ENCODE data around the gene ABCB8. TPM values are rescaled to one million over a fixed set of nuclear protein-coding genes. Genes with fewer than 3 reads are reported as not detected.

ABCB8 gene
- total and polyA plus RNA-seq, 2 of the 4 experiments (the other 2 are of a cell fraction) = 16.3 to 26.8 TPM

DNA sequence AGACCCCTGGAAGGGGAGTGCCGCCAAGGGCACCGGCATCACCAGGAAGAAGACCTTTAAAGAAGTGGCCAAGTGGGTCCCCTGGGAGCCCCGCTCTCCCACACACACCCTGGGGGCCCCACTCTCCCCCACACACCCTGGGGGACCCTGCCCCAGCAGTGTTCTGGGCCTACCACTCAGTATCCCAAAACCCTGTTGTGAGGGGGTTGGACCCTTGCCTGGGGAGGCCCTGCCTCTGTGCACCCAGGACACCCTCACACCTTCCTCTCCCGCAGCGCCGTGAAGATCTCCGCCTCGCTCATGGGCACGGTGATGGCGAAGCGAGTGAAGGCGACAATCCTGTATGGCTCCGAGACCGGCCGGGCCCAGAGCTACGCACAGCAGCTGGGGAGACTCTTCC lies 26.7 kb upstream of the ABCB8 start:
- Histone ChIP-seq H4K8ac (ENCODE audit: low read depth in 2 of 2, low read length in 2 of 2) (no peak overlapping the region), H3K27me3 (ENCODE audit: control insufficient read depth, insufficient read depth, low read length) (peaks cover 15% of the 10 kb centered on the region), H3K56ac (ENCODE audit: extremely low read depth, insufficient read depth, low read length) (no peak overlapping the region), H4K20me1 (ENCODE audit: insufficient read depth, low read length) (no peaks in the 10 kb centered on the region), H3K4me3 (ENCODE audit: insufficient read depth, low read depth, low read length) (no peak overlapping the region), H3K23ac (ENCODE audit: low read depth, low read length) (no peak overlapping the region), H2BK15ac (ENCODE audit: low read depth, low read length) (no peak overlapping the region), H2BK20ac (ENCODE audit: low read depth, low read length) (no peak overlapping the region), H2BK5ac (ENCODE audit: low read depth, low read length, poor library complexity, severe bottlenecking) (no peak overlapping the region), H3K36me3 (ENCODE audit: control insufficient read depth, insufficient read depth, low read length) (no peaks in the 10 kb centered on the region), H4K91ac (ENCODE audit: insufficient read depth, low read depth, low read length) (no peak overlapping the region), H3K9ac (ENCODE audit: low read depth, low read length) (no peak overlapping the region), H3K18ac (ENCODE audit: low read depth, low read length) (no peak overlapping the region), H3K79me1 (ENCODE audit: low read depth in 1 of 2, low read length in 2 of 2) (no peaks in the 10 kb centered on the region), H3K14ac (replicated peaks; ENCODE audit: low read depth, low read length) (no peak overlapping the region), H2BK120ac (ENCODE audit: low read depth, low read length) (no peak overlapping the region), H3K27ac (ENCODE audit: insufficient read depth, low read length) (no peak overlapping the region), H3K9me3 (ENCODE audit: control insufficient read depth, insufficient read depth, low read length) (no peaks in the 10 kb centered on the region), H3K4ac (ENCODE audit: low read depth, low read length) (no peak overlapping the region), H2AK5ac (ENCODE audit: low read depth, low read length) (no peak overlapping the region), H2AFZ (replicated peaks; ENCODE audit: low read length, poor library complexity) (no peak overlapping the region), H4K5ac (ENCODE audit: low read depth, low read length) (no peak overlapping the region), H3K4me1 (ENCODE audit: control insufficient read depth, insufficient read depth, low read length) (peaks cover 2% of the 10 kb centered on the region; the same call in 1 of the 2 replicates), H2AK9ac (replicated peaks; ENCODE audit: low read depth, low read length, poor library complexity) (no peak overlapping the region), H3K4me2 (ENCODE audit: low read depth, low read length) (no peak overlapping the region), H3K9me1 (ENCODE audit: insufficient read depth, low read length) (no peaks in the 10 kb centered on the region)
- TF ChIP-seq MAFK (IDR thresholded peaks at IDR 0.05; ENCODE audit: low read depth, low read length) (no peak), ELK1 (IDR thresholded peaks at IDR 0.05; ENCODE audit: borderline replicate concordance, low read depth, low read length) (no peak), MXI1 (IDR thresholded peaks at IDR 0.05; ENCODE audit: borderline replicate concordance, low read depth, low read length) (no peak), BHLHE40 (IDR thresholded peaks at IDR 0.05; ENCODE audit: low read depth, low read length) (no peak), POLR2A (IDR thresholded peaks at IDR 0.05; ENCODE audit: low read depth, low read length) (no peak)
- TF ChIP-seq, protein P1, sequence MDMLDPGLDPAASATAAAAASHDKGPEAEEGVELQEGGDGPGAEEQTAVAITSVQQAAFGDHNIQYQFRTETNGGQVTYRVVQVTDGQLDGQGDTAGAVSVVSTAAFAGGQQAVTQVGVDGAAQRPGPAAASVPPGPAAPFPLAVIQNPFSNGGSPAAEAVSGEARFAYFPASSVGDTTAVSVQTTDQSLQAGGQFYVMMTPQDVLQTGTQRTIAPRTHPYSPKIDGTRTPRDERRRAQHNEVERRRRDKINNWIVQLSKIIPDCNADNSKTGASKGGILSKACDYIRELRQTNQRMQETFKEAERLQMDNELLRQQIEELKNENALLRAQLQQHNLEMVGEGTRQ (IDR thresholded peaks at IDR 0.05; ENCODE audit: low read depth, low read length) = no peak
- DNase-seq = no peak
- 100% methylated on average over 2 of the region's 16 CpGs; no CpG with 5 or more reads in 1 of the 2 experiments for WGBS, 2 experiments (ENCODE audit: extremely low coverage in 2 of 2, insufficient read length in 1 of 2)
- ChIA-PET CTCF (no interaction called here), POLR2A (ENCODE audit: unreplicated experiment) (no interaction called here)
- in situ Hi-C loops (cut with MboI; ENCODE audit: low sequenced_read_pairs) = no loop called here
- ATAC-seq (ENCODE audit: low read depth) = no peak
- dilution Hi-C loops (cut with HindIII; ENCODE audit: low sequenced_read_pairs, unreplicated experiment) = no loop called here
- intact Hi-C loops (cut with micrococcal nuclease) = no loop called here
- BruUV-seq (replicated peaks) = no TSS peak
